Endothelial cell of umbilical vein (primary cell): ENCODE results near the gene CXCR4. TPM values are rescaled to one million over a fixed set of nuclear protein-coding genes. Genes with fewer than 3 reads are reported as not detected.

Source experiments
- BruUV-seq: library from RNA; stranded (reverse); fragments of 400-500 nt; replicated peaks from 2 replicates; lab custom pipeline; 2021; lab: Mats Ljungman, UMichigan
- CTCF ChIA-PET: fragments of 300-600, 350-600 bp; sonication (Branson Sonifier 250); formaldehyde crosslinking; loops from one replicate; lab custom pipeline; 2021; ENCODE audit warnings: antibody characterized with exemption, inconsistent platforms; lab: Charles Lee
- POLR2A ChIA-PET: fragments of 300-600, 350-600 bp; sonication (Branson Sonifier 250); formaldehyde crosslinking; loops from one replicate; lab custom pipeline; 2021; ENCODE audit warnings: antibody characterized with exemption, inconsistent platforms; lab: Charles Lee
- DNase-seq: peaks from one replicate; pipeline ENCODE4 v3.0.0-alpha.2; 2011; ENCODE audit warnings: low read depth, low spot score
- FAIRE-seq: peaks from 2 replicates; lab custom pipeline; 2011; peaks lifted over from hg19 to GRCh38; lab: Jason Lieb, UNC
- H2AFZ ChIP-seq: 2 replicates; pipeline ENCODE4 v1.6.0; 2012; ENCODE audit warnings: low read depth, low read length, control low read depth, inconsistent platforms
- H3K27ac ChIP-seq: 2 replicates; pipeline ENCODE4 v1.5.1; 2011; ENCODE audit warnings: low read depth, mild to moderate bottlenecking, control low read depth, low read length, moderate library complexity; ENCODE audit not compliant: insufficient read depth
- H3K27me3 ChIP-seq, 2 experiments: 2 replicates each; pipeline versions ENCODE4 v1.6.0 to v1.6.1; 2011; ENCODE audit warnings: low read length in 2 of 2, mixed read lengths in 1 of 2; ENCODE audit not compliant: control insufficient read depth in 2 of 2, insufficient read depth in 2 of 2
- H3K36me3 ChIP-seq, 2 experiments: 2 replicates in 1 of 2; 3 replicates in 1 of 2; pipeline ENCODE4 v1.5.1; 2011; ENCODE audit warnings: low read length in 2 of 2, mild to moderate bottlenecking in 1 of 2, moderate library complexity in 1 of 2; ENCODE audit not compliant: control insufficient read depth in 2 of 2, insufficient read depth in 2 of 2; ENCODE audit errors: extremely low read depth in 1 of 2
- H3K4me1 ChIP-seq: 3 replicates; pipeline ENCODE4 v1.5.1; 2011; ENCODE audit warnings: mild to moderate bottlenecking, low read length; ENCODE audit not compliant: control insufficient read depth, insufficient read depth; ENCODE audit errors: extremely low read depth
- H3K4me2 ChIP-seq: 2 replicates; pipeline ENCODE4 v1.6.1; 2011; ENCODE audit warnings: low read length, control low read depth, mixed read lengths; ENCODE audit not compliant: insufficient read depth
- H3K4me3 ChIP-seq, 3 experiments: fragments of 200-600 bp in 1 of 3; sonication (generic), shearing (Covaris generic) in 1 of 3; replicated peaks in 1 of 3; 2 replicates each; pipeline ENCODE4 v1.5.1; 2011 to 2016; ENCODE audit warnings: control low read depth in 3 of 3, low read length in 3 of 3, mild to moderate bottlenecking in 2 of 3, inconsistent platforms in 1 of 3, low read depth in 1 of 3, moderate library complexity in 1 of 3; ENCODE audit not compliant: insufficient read depth in 1 of 3
- H3K79me2 ChIP-seq: 2 replicates; pipeline ENCODE4 v1.6.0; 2012; ENCODE audit warnings: low read length, inconsistent platforms; ENCODE audit not compliant: control insufficient read depth, insufficient read depth
- H3K9ac ChIP-seq: replicated peaks from 2 replicates; pipeline ENCODE3; 2011; ENCODE audit warnings: low read length, control low read depth; ENCODE audit not compliant: insufficient read depth; ENCODE audit errors: extremely low read depth
- H3K9me1 ChIP-seq: replicated peaks from 3 replicates; pipeline ENCODE4 v1.6.0; 2011; ENCODE audit warnings: mild to moderate bottlenecking, low read length; ENCODE audit not compliant: control insufficient read depth, insufficient read depth; ENCODE audit errors: extremely low read depth
- H3K9me3 ChIP-seq: replicated peaks from 2 replicates; pipeline ENCODE4 v1.5.1; 2012; ENCODE audit warnings: low read length, inconsistent platforms; ENCODE audit not compliant: control insufficient read depth, insufficient read depth
- H4K20me1 ChIP-seq: replicated peaks from 2 replicates; pipeline ENCODE3; 2011; ENCODE audit warnings: mild to moderate bottlenecking, low read length; ENCODE audit not compliant: control insufficient read depth, insufficient read depth; ENCODE audit errors: extremely low read depth
- CTCF ChIP-seq, 2 donors: IDR thresholded peaks; 1 replicate in 1 of 2; 2 replicates in 1 of 2; pipeline ENCODE4 v1.5.1; 2011; ENCODE audit warnings: low read length in 2 of 2, mild to moderate bottlenecking in 2 of 2, moderate library complexity in 2 of 2, control low read depth in 1 of 2, inconsistent platforms in 1 of 2, low read depth in 1 of 2; ENCODE audit not compliant: insufficient read depth in 1 of 2; ENCODE audit errors: extremely low read depth in 1 of 2
- EZH2 ChIP-seq: IDR thresholded peaks from 2 replicates; pipeline ENCODE4 v1.6.1; 2012; ENCODE audit warnings: borderline replicate concordance, low read depth, mild to moderate bottlenecking, moderate library complexity, low read length, inconsistent platforms; ENCODE audit not compliant: severe bottlenecking
- FOS ChIP-seq: IDR thresholded peaks from 2 replicates; pipeline ENCODE4 v1.6.1; 2011; ENCODE audit warnings: mild to moderate bottlenecking, low read length, moderate library complexity, borderline replicate concordance; ENCODE audit not compliant: insufficient read depth
- GATA2 ChIP-seq: IDR thresholded peaks from 2 replicates; pipeline ENCODE4 v1.7.0; 2011; ENCODE audit warnings: low read depth, mild to moderate bottlenecking, moderate library complexity, mixed read lengths, low read length; ENCODE audit not compliant: insufficient read length, insufficient read depth
- JUN ChIP-seq: IDR thresholded peaks from 2 replicates; pipeline ENCODE4 v1.6.1; 2011; ENCODE audit warnings: borderline replicate concordance, low read depth; ENCODE audit not compliant: insufficient read length, insufficient read depth
- MAX ChIP-seq: IDR thresholded peaks from 2 replicates; pipeline ENCODE4 v1.6.1; 2011; ENCODE audit not compliant: insufficient read depth, insufficient read length
- MYC ChIP-seq: IDR thresholded peaks from one replicate; pipeline ENCODE4 v1.6.1; 2011; ENCODE audit warnings: mild to moderate bottlenecking, low read depth, low read length
- POLR2A ChIP-seq: IDR thresholded peaks from 2 replicates; pipeline ENCODE4 v1.6.1; 2012; ENCODE audit warnings: low read depth, mild to moderate bottlenecking, control low read depth, low read length
- POLR2AphosphoS5 ChIP-seq: IDR thresholded peaks from 2 replicates; pipeline ENCODE4 v1.6.1; 2012; ENCODE audit warnings: low read depth, mild to moderate bottlenecking, control low read depth, low read length, moderate library complexity; ENCODE audit not compliant: insufficient read depth
- dilution Hi-C: fragments of 300-500 bp; cut with MboI; formaldehyde crosslinking; loops from one replicate; pipeline ENCODE4 v1.15.0; 2019; ENCODE audit warnings: low sequenced_read_pairs; ENCODE audit not compliant: extremely low pct_ligation_motif_present
- intact Hi-C: fragments of 100-400 bp; cut with micrococcal nuclease; formaldehyde crosslinking; loops from one replicate; pipeline ENCODE4 v1.10.0; 2022
- polyA plus RNA-seq, 4 experiments: library from polyadenylated mRNA; depleted of rRNA in 3 of 4; stranded (reverse) in 3 of 4; unstranded in 1 of 4; fragments of >200 nt; gene quantifications; 2 replicates each; pipeline versions ENCODE4 v1.2.1 to v1.2.3, GENCODE V29; 2011 to 2012; ENCODE audit warnings: missing spikeins in 1 of 4
- total RNA-seq: library from RNA; stranded (reverse); gene quantifications from 2 replicates; pipeline ENCODE4 v1.2.3, GENCODE V29; 2021

Gene CXCR4
- total and polyA plus RNA-seq, 2 donors (not counting 3 experiments of a cell fraction or from before 2014, with no cell fraction given): 42.2 to 52.4 TPM

- Histone ChIP-seq H3K4me1 (no peaks in the 10 kb centered on the region), H4K20me1 (no peaks in the 10 kb centered on the region), H2AFZ (no peak overlapping the region), H3K4me2 (no peak overlapping the region), H3K36me3 (no peaks in the 10 kb centered on the region), H3K27me3 (peaks cover 10 to 13% of the 10 kb centered on the region in 2 experiments), H3K27ac (no peak overlapping the region), H3K9me1 (no peaks in the 10 kb centered on the region), H3K79me2 (no peaks in the 10 kb centered on the region), H3K9ac (no peak overlapping the region), H3K9me3 (no peaks in the 10 kb centered on the region), H3K4me3 (no peak overlapping the region)
- BruUV-seq: no TSS peak
- TF ChIP-seq POLR2AphosphoS5: no peak
- TF ChIP-seq MAX: no peak
- TF ChIP-seq CTCF (IDR thresholded peaks at IDR 0.05; ENCODE audit: extremely low read depth in 1 of 2, insufficient read depth in 1 of 2, low read depth in 1 of 2, low read length in 2 of 2): no peak
- TF ChIP-seq GATA2: no peak
- no peak for TF ChIP-seq EZH2
- FAIRE-seq: no peak
- DNase-seq: no peak
- intact Hi-C loops: no loop called here
- ChIA-PET CTCF (no interaction called here), POLR2A (no interaction called here)
- dilution Hi-C loops: no loop called here
Measured at GRCh38 chr2:136131484-136131960, 13.6 kb upstream of the CXCR4 start.

GRCh38 chr2:136130511-136130910 is 12.6 kb upstream of the CXCR4 start:
- H3K4me2 ChIP-seq: no peak overlapping the region
- H4K20me1 ChIP-seq: no peaks in the 10 kb centered on the region
- H3K9me3 ChIP-seq: no peaks in the 10 kb centered on the region
- no peak overlapping the region for H3K4me3 ChIP-seq
- dilution Hi-C loops: no loop called here
- no peak for TF ChIP-seq JUN
- TF ChIP-seq POLR2A: no peak
- no peak for TF ChIP-seq POLR2AphosphoS5
- TF ChIP-seq FOS: no peak
- no peak for TF ChIP-seq CTCF (IDR thresholded peaks at IDR 0.05; ENCODE audit: extremely low read depth in 1 of 2, insufficient read depth in 1 of 2, low read depth in 1 of 2, low read length in 2 of 2)
- TF ChIP-seq MYC: no peak
- no peak for TF ChIP-seq EZH2
- no peak for TF ChIP-seq MAX
- TF ChIP-seq GATA2: no peak
- H3K9ac ChIP-seq: no peak overlapping the region
- intact Hi-C loops: no loop called here
- no peaks in the 10 kb centered on the region for H3K4me1 ChIP-seq
- H3K36me3 ChIP-seq: no peaks in the 10 kb centered on the region
- no peak overlapping the region for H2AFZ ChIP-seq
- no peak for FAIRE-seq
- ChIA-PET CTCF (no interaction called here), POLR2A (no interaction called here)
- no peaks in the 10 kb centered on the region for H3K79me2 ChIP-seq
- H3K27me3 ChIP-seq: peaks cover 20 to 23% of the 10 kb centered on the region in 2 experiments
- BruUV-seq: no TSS peak
- no peaks in the 10 kb centered on the region for H3K9me1 ChIP-seq
- no peak for DNase-seq
- no peak overlapping the region for H3K27ac ChIP-seq
